HG03064 (cell line): Measurements from ENCODE around the gene ZNF836.

Source experiments
- ATAC-seq: cut with Tn5 transposase; IDR thresholded peaks from one replicate; pipeline ENCODE4 v1.9.1; 2021; ENCODE audit warnings: low read depth; ENCODE audit not compliant: unreplicated experiment

The ZNF836 gene

GRCh38 chr19:52188822-52189734 lies 17.7 kb upstream of the ZNF836 start:
- ATAC-seq = no peak

- ATAC-seq = no peak
Measured at GRCh38 chr19:52187407-52187806, 16.0 kb upstream of the ZNF836 start.

- ATAC-seq = no peak
Measured at GRCh38 chr19:52176574-52176973, 5.2 kb upstream of the ZNF836 start.

GRCh38 chr19:52172347-52172746 lies 926 bp upstream of the ZNF836 start:
- no peak for ATAC-seq

- ATAC-seq = no peak
Measured at GRCh38 chr19:52170863-52171320, 529 bp downstream of the ZNF836 start.

- ATAC-seq = no peak
Measured at GRCh38 chr19:52170304-52170703, 1.1 kb downstream of the ZNF836 start.

- ATAC-seq = no peak
Measured at GRCh38 chr19:52155596-52156359, 15.6 kb downstream of the ZNF836 start.

- ATAC-seq = no peak
Measured at GRCh38 chr19:52148256-52148655, 23.2 kb downstream of the ZNF836 start.

GRCh38 chr19:52142001-52142595 lies 29.3 kb downstream of the ZNF836 start:
- ATAC-seq = no peak

GRCh38 chr19:52141203-52141602 lies 30.2 kb downstream of the ZNF836 start:
- no peak for ATAC-seq

- ATAC-seq = peak; percentile 84
Measured at GRCh38 chr19:52140032-52140710, 31.2 kb downstream of the ZNF836 start.

- peak; percentile 40 for ATAC-seq
Measured at GRCh38 chr19:52139252-52140031, 32.0 kb downstream of the ZNF836 start, which contains the start of gene ZNF616. Gene ZNF616, minus strand, starts transcription at chr19:52139938. Its CDS starts 9,426 bp downstream, at chr19:52130512.

- no peak for ATAC-seq
Measured at GRCh38 chr19:52138983-52139251, 32.5 kb downstream of the ZNF836 start.

- ATAC-seq = no peak
Measured at GRCh38 chr19:52138278-52138982, 33.0 kb downstream of the ZNF836 start.

- ATAC-seq = no peak
Measured at GRCh38 chr19:52120286-52120685, 51.1 kb downstream of the ZNF836 start.

GRCh38 chr19:52115526-52116053 lies 55.8 kb downstream of the ZNF836 start:
- ATAC-seq = no peak

- ATAC-seq = no peak
Measured at GRCh38 chr19:52114691-52115090, 56.7 kb downstream of the ZNF836 start.

GRCh38 chr19:52112624-52113023 lies 58.8 kb downstream of the ZNF836 start:
- ATAC-seq = no peak

GRCh38 chr19:52110780-52111179 lies 60.6 kb downstream of the ZNF836 start:
- ATAC-seq = no peak
